ENCODE data around the gene ALAD. TPM values are rescaled to one million over a fixed set of nuclear protein-coding genes. Genes with fewer than 3 reads are reported as not detected.

ALAD gene
- total and polyA plus RNA-seq, 9 of the 15 experiments (the other 6 are each of a cell fraction or from before 2014, with no cell fraction given), result 1.3 to 12.7 (median 6.8) TPM

DNA sequence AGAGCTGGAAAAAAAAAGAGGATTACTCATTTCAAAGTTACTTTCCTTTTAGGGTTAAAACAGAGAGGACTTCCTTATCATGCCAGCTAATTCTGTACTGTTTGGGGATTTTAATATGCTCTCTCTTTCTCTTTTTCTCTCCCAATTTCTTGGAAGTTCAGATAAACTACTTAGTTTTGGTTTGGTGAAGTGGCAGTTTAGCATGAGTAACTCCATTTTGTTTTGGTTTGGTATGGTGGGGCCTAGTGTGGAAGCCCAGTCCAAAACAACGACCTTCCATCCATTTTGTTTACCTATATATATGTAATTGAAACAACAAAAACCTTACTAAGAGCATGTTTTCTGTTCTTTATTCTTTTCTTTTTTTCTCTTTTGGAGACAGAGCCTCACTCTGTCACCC lies 55.4 kb downstream of the ALAD start (continued):
- TF ChIP-seq, protein P1, sequence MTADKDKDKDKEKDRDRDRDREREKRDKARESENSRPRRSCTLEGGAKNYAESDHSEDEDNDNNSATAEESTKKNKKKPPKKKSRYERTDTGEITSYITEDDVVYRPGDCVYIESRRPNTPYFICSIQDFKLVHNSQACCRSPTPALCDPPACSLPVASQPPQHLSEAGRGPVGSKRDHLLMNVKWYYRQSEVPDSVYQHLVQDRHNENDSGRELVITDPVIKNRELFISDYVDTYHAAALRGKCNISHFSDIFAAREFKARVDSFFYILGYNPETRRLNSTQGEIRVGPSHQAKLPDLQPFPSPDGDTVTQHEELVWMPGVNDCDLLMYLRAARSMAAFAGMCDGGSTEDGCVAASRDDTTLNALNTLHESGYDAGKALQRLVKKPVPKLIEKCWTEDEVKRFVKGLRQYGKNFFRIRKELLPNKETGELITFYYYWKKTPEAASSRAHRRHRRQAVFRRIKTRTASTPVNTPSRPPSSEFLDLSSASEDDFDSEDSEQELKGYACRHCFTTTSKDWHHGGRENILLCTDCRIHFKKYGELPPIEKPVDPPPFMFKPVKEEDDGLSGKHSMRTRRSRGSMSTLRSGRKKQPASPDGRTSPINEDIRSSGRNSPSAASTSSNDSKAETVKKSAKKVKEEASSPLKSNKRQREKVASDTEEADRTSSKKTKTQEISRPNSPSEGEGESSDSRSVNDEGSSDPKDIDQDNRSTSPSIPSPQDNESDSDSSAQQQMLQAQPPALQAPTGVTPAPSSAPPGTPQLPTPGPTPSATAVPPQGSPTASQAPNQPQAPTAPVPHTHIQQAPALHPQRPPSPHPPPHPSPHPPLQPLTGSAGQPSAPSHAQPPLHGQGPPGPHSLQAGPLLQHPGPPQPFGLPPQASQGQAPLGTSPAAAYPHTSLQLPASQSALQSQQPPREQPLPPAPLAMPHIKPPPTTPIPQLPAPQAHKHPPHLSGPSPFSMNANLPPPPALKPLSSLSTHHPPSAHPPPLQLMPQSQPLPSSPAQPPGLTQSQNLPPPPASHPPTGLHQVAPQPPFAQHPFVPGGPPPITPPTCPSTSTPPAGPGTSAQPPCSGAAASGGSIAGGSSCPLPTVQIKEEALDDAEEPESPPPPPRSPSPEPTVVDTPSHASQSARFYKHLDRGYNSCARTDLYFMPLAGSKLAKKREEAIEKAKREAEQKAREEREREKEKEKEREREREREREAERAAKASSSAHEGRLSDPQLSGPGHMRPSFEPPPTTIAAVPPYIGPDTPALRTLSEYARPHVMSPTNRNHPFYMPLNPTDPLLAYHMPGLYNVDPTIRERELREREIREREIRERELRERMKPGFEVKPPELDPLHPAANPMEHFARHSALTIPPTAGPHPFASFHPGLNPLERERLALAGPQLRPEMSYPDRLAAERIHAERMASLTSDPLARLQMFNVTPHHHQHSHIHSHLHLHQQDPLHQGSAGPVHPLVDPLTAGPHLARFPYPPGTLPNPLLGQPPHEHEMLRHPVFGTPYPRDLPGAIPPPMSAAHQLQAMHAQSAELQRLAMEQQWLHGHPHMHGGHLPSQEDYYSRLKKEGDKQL (CRISPR knock-in tag; IDR thresholded peaks at IDR 0.05; ENCODE audit: borderline replicate concordance), result no peak
- no peak for TF ChIP-seq TCF3 (CRISPR knock-in tag; IDR thresholded peaks at IDR 0.05)
- no peak for TF ChIP-seq CBX2 (IDR thresholded peaks at IDR 0.05; ENCODE audit: insufficient read depth, low read length, poor library complexity, severe bottlenecking)
- TF ChIP-seq PRPF4 (IDR thresholded peaks at IDR 0.05; ENCODE audit: insufficient read depth, low read depth, low read length, poor library complexity, severe bottlenecking), result no peak
- TF ChIP-seq ZFP30 (CRISPR knock-in tag; IDR thresholded peaks at IDR 0.05; ENCODE audit: borderline replicate concordance), result no peak
- peak; percentile 92 for TF ChIP-seq MEF2D (tag; conservative IDR thresholded peaks at IDR 0.05; ENCODE audit: low read depth)
- no peak for TF ChIP-seq MCM2 (IDR thresholded peaks at IDR 0.05; ENCODE audit: low read depth)
- TF ChIP-seq, protein P2, sequence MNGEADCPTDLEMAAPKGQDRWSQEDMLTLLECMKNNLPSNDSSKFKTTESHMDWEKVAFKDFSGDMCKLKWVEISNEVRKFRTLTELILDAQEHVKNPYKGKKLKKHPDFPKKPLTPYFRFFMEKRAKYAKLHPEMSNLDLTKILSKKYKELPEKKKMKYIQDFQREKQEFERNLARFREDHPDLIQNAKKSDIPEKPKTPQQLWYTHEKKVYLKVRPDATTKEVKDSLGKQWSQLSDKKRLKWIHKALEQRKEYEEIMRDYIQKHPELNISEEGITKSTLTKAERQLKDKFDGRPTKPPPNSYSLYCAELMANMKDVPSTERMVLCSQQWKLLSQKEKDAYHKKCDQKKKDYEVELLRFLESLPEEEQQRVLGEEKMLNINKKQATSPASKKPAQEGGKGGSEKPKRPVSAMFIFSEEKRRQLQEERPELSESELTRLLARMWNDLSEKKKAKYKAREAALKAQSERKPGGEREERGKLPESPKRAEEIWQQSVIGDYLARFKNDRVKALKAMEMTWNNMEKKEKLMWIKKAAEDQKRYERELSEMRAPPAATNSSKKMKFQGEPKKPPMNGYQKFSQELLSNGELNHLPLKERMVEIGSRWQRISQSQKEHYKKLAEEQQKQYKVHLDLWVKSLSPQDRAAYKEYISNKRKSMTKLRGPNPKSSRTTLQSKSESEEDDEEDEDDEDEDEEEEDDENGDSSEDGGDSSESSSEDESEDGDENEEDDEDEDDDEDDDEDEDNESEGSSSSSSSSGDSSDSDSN (IDR thresholded peaks at IDR 0.05; ENCODE audit: borderline replicate concordance in 1 of 2, low read depth in 2 of 2, low read length in 2 of 2), result no peak
- no peak for TF ChIP-seq HNRNPUL1 (IDR thresholded peaks at IDR 0.05; ENCODE audit: low read length)
- TF ChIP-seq KHSRP (IDR thresholded peaks at IDR 0.05), result no peak
- TF ChIP-seq MYNN (IDR thresholded peaks at IDR 0.05), result no peak
- no peak for TF ChIP-seq MYNN (CRISPR knock-in tag; IDR thresholded peaks at IDR 0.05)
- no peak for TF ChIP-seq ZNF146 (CRISPR knock-in tag; IDR thresholded peaks at IDR 0.05; ENCODE audit: unreplicated experiment)
- TF ChIP-seq, protein P3, sequence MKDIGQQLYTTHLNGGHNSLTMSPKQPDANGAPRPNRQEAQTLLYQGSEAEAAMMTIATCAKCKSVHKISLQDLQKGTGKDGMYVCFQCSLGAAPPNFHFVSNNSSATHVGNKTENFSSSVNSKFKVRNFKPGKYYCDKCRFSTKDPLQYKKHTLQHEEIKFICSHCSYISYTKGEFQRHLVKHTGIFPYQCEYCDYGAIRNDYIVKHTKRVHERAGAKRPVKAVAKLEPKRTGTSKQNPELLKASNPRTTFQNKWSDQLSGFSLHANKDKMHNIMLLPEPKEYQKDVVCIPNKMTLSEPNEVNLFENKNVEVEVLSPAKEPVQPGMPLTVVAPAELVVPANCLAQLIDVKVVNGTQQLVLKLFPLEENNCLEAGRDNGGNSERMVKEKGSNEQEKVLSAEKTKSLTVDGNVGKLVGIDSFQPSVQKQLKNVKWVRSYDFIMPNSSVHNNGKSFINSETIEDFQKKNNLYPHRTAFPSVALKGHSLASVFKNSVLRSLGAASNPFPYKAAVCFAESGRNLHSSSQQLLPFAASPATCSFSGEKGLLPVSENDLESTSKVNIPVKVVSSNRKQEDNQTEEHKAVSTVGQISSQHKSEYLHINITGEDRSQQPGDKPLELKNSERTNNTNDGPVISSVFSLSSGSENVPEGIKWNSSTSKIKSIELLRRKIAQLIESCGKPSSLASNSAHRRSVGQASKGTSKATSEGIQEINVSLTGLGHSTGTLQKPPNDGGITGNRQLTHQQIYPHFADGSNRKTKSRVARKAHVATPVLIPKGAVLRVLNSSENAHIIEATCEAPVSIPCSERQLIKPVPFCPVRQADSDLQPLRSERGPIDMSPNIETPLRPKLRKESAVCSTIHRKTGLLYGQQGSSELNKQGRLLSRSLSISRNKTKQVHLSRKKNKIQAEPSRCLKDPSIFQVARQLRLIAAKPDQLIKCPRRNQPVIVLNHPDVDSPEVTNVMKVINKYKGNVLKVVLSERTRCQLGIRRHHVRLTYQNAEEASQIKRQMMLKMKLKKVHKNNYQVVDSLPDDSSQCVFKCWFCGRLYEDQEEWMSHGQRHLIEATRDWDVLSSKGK (CRISPR knock-in tag; IDR thresholded peaks at IDR 0.05), result no peak
- no peak for TF ChIP-seq SREBF2 (CRISPR knock-in tag; IDR thresholded peaks at IDR 0.05)
